Measurements from ENCODE around the gene CLTCL1. TPM values are rescaled to one million over a fixed set of nuclear protein-coding genes. Genes with fewer than 3 reads are reported as not detected.

CLTCL1 gene
- total RNA-seq, 2 donors from 2014 or later: 19.1 to 29.7 TPM

DNA sequence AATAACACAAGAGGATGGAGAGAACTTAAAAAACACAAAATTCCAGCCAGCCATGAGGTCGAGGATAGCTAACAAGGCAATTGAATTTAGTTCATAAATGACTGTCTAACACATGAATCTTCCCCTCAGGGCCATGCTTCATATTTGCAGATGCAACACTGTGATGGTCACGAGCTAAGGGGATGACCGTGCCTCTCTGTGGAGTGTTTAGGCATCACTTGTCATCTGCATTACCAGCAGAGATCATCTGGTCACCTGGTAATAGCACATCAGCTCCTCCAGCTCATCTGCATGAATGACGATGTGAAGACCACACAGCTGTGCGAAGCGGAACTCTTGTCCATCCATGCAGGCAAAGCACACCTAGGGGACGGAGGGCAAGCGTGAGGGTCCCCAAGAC lies 92.0 kb downstream of the CLTCL1 start:
- no peak overlapping the region for H3K4me3 ChIP-seq
- no peaks in the 10 kb centered on the region for H3K27me3 ChIP-seq
- no peak overlapping the region for H3K27ac ChIP-seq
- H3K9me3 ChIP-seq: no peaks in the 10 kb centered on the region
- TF ChIP-seq, protein P1, sequence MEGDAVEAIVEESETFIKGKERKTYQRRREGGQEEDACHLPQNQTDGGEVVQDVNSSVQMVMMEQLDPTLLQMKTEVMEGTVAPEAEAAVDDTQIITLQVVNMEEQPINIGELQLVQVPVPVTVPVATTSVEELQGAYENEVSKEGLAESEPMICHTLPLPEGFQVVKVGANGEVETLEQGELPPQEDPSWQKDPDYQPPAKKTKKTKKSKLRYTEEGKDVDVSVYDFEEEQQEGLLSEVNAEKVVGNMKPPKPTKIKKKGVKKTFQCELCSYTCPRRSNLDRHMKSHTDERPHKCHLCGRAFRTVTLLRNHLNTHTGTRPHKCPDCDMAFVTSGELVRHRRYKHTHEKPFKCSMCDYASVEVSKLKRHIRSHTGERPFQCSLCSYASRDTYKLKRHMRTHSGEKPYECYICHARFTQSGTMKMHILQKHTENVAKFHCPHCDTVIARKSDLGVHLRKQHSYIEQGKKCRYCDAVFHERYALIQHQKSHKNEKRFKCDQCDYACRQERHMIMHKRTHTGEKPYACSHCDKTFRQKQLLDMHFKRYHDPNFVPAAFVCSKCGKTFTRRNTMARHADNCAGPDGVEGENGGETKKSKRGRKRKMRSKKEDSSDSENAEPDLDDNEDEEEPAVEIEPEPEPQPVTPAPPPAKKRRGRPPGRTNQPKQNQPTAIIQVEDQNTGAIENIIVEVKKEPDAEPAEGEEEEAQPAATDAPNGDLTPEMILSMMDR (IDR thresholded peaks at IDR 0.05): no peak
- H3K36me3 ChIP-seq: peaks cover 11% of the 10 kb centered on the region
- DNase-seq (ENCODE audit: low spot score): no peak
- peaks cover 0 to 4% of the 10 kb centered on the region in 2 donors for H3K4me1 ChIP-seq

DNA sequence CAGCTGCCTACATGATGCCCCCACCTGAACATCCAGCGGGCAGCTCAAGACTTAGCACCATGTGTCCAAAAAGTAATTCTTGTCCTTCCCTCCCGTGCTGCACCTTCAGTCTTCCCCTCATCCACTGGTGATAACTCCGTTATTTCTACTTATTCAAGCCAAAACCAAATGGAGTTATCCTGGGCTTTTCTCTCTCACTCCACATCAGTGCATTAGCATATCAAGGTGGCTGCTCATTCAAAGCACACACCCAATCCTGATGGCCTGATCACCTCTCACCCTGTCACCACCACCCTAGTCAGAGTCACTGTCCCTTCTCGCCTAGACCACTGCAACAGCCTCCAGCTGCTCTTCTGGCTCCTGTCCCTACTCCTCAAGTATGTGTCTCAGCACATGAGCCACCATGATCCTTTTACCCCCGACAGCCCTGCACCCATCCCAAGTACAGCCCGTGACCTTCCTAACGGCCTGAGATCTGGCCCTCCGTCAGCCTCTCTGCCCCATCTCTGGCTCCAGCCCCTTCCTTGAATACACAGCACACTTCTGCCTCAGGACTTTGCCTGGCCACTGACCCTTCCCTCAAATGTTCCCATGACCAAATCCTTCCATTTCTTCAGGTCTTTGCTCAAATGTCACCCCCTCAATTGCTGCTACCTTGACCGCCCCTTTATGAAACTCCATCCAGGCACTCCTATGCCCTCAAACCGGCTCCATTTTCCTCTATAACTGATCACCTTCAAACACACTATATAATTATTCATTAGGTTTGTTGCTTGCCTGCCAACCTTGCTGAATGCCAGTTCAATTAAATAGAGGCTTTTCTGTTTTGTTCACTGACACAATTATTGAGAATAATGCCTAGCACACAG lies 93.3 kb downstream of the CLTCL1 start:
- Histone ChIP-seq H3K27ac (no peak overlapping the region), H3K9me3 (no peaks in the 10 kb centered on the region), H3K27me3 (no peaks in the 10 kb centered on the region), H3K4me1 (no peaks in the 10 kb centered on the region), H3K36me3 (peaks cover 11% of the 10 kb centered on the region), H3K4me3 (no peak overlapping the region)
- DNase-seq (ENCODE audit: low spot score): no peak
- TF ChIP-seq, protein P1 (IDR thresholded peaks at IDR 0.05): no peak

DNA sequence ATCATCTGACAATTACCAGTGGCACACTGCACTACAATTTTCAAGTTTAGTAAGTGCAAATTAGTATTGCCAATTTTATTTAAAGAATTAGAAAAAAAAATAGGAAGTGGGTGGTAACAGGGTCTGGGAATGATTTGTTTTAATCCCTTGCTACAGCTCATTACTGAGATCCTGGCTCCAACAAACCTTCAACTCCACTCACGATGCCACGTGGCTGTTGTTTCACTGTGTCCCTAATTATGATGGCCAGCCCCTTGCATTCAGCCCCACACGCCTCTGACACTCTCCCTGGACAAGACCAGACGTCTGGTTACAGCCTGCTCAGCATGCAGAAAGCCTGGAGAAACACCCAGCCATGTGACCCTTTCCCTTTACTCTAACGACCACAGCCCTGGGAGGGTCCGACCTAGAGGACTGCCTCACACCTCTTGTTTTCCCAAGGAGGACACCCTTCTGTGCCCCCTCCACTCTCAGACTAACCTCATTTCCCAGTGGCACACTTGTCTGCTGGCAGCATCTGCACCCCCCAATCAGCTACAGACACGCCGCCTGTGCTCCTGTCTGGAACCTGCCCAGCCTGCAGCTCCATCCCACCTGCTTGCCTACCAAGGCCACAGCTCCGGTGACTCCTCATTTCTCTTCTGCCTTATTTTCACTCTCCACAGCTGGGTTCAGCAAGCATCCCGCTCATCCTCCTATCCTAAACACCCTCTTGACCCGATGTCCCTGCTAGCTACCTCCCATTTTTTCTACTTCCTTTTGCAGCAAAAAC lies 94.5 kb downstream of the CLTCL1 start:
- Histone ChIP-seq H3K4me3 (no peak overlapping the region), H3K9me3 (no peaks in the 10 kb centered on the region), H3K27ac (no peak overlapping the region), H3K27me3 (no peaks in the 10 kb centered on the region), H3K4me1 (no peaks in the 10 kb centered on the region), H3K36me3 (peaks cover 11% of the 10 kb centered on the region)
- no peak for DNase-seq (ENCODE audit: low spot score)
- TF ChIP-seq, protein P1 (IDR thresholded peaks at IDR 0.05): no peak

DNA sequence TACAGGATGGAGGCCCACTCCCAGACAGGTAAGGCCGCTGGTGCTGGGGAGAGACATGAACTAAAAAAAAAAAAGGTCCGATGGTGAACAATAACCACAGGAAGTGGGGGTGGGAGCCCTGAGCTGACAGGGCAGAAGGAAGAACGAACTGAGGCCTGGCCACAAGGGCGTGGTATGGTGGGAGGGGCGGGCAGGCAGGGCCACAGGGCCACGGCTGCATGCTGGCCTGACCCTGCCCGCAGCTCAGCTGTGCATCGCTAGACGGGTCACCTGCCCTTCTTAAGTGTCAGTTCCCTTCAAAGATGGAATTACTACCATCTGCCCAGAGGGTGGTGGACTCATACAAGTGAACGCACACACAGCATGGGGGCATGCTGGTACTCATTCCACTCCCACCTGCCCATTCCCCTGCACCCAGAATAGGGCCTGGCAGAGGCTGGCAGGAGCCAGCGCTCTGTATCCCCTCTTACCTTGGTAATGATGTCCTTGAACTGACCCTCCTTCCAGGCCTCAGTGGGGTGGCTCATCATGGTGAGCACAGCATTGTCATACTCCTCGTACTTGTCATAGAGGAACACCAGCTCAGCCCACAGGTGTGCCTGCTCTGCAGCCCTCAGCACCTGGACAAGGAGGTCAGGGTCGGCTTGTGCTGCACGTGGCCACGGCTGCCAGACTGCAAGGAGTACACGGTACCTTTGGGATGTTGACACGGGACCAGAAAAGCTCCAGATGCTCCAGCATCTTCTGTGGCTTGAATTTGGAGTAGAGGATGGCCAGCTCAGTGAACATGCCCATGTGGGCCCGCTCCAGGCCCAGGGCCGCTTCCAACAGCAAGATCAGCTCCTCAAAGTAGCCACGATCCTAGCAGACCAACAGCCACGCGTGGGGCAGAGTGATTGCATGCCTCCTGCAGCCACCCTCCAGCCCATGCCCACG lies 95.5 kb downstream of the CLTCL1 start:
- Histone ChIP-seq H3K9me3 (no peaks in the 10 kb centered on the region), H3K4me1 (no peaks in the 10 kb centered on the region), H3K27me3 (no peaks in the 10 kb centered on the region), H3K36me3 (peaks cover 11% of the 10 kb centered on the region), H3K27ac (no peak overlapping the region), H3K4me3 (no peak overlapping the region)
- TF ChIP-seq, protein P1 (IDR thresholded peaks at IDR 0.05): no peak
- DNase-seq (ENCODE audit: low spot score): no peak

DNA sequence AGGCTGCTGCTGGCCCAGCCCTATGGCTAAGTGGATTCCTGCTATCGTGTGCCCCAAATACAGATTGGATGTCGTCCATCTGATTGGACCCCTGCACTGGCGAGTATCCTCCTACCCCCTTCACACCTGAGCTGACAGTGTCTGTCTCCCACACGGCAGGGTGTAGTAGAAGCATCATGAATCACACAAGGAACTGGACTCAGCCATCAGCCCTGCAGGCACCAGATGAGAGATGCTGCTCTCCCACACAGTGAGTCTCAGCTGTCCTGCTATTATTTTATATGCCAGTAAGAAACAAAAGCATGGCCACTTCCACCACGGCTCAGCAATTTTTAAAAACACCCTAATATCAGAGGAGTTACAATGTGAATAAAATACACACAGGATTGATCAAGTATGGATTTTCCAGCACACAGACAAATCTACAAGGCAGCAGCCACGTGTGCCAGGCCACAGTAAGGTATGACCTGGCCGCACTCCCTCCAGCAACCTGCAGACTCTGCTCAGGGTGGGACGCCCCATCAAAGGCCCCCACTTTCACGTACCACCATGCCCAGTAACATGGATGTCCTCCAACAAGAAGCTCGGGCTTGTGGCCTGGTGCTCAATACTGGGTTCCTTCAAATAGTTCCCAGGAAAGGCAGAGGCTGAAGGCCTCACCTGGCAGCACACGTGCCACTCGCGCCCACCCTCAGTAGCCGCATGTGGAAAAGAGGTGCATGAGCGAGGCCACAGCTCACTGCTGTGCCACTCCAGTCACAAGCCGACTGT lies 96.6 kb downstream of the CLTCL1 start:
- Histone ChIP-seq H3K27ac (no peak overlapping the region), H3K27me3 (no peaks in the 10 kb centered on the region), H3K4me1 (no peaks in the 10 kb centered on the region), H3K4me3 (no peak overlapping the region), H3K36me3 (peaks cover 11% of the 10 kb centered on the region), H3K9me3 (no peaks in the 10 kb centered on the region)
- no peak for DNase-seq (ENCODE audit: low spot score)
- TF ChIP-seq, protein P1 (IDR thresholded peaks at IDR 0.05): no peak
